SK-MEL-5 (cell line): ENCODE data around the gene TMEM238L. TPM values are rescaled to one million over a fixed set of nuclear protein-coding genes. Genes with fewer than 3 reads are reported as not detected.
"Not testable (repeated sequence)": the region's sequence is repeated elsewhere in the genome, so short reads cannot be mapped to it uniquely, and the experiment has no call there.

Source experiments
- DNase-seq: peaks from one replicate; pipeline ENCODE4 v3.0.0-alpha.2; 2016; ENCODE audit warnings: low read depth, low spot score
- in situ Hi-C: cut with HindIII; loops from 2 replicates; pipeline ENCODE4 v1.10.0; 2016; ENCODE audit warnings: low sequenced_read_pairs, high pct_unique_total_duplicates, low pct_unique_long_range_greater_than_20kb
- polyA plus RNA-seq, 2 experiments: library from polyadenylated mRNA; depleted of rRNA; stranded (reverse); fragments of >200 nt; gene quantifications; 2 replicates each; pipeline ENCODE4 v1.2.3, GENCODE V29; 2015
- total RNA-seq: library from RNA; depleted of rRNA; stranded (reverse); fragments of >200 nt; shearing (Covaris generic); gene quantifications from 2 replicates; pipeline ENCODE4 v1.2.3, GENCODE V29; 2014; rRNA removed

TMEM238L gene
- total RNA-seq, result not detected in 2 replicates
- polyA plus RNA-seq (2015; cell fraction: cytosol; rRNA removed), result not detected in 2 replicates
- not detected in 2 replicates for polyA plus RNA-seq (2015; cell fraction: nucleus; rRNA removed)

GRCh38 chr17:10803830-10804475, at the start of gene TMEM238L:
TSS of gene TMEM238L (minus strand) at chr17:10804099. CDS start at chr17:10803963, 136 bp downstream.
- in situ Hi-C loops, result no loop called here
- no peak for DNase-seq

GRCh38 chr17:10846636-10847035, 42.7 kb upstream of the TMEM238L start:
- in situ Hi-C loops, DNase-seq: not testable (repeated sequence)

GRCh38 chr17:10845388-10845751, 41.5 kb upstream of the TMEM238L start:
- in situ Hi-C loops, result no loop called here
- no peak for DNase-seq

- peak; percentile 81 for DNase-seq
- in situ Hi-C loops, result no loop called here
These were observed 40.9 kb upstream of the TMEM238L start for GRCh38 chr17:10844621-10845387.

- in situ Hi-C loops, result no loop called here
- peak; percentile 14 for DNase-seq
These were observed 39.9 kb upstream of the TMEM238L start for GRCh38 chr17:10843811-10844210.

- no peak for DNase-seq
- in situ Hi-C loops, result no loop called here
These were observed 38.8 kb upstream of the TMEM238L start for GRCh38 chr17:10842658-10843057.

- DNase-seq, result no peak
- in situ Hi-C loops, result no loop called here
These were observed 34.8 kb upstream of the TMEM238L start for GRCh38 chr17:10838682-10839081.

- in situ Hi-C loops, result no loop called here
- no peak for DNase-seq
These were observed 34.0 kb upstream of the TMEM238L start, which contains the start of gene PIRT for GRCh38 chr17:10837921-10838320. TSS of gene PIRT (minus strand) at chr17:10838087. CDS start at chr17:10825645, 12,442 bp downstream.

- in situ Hi-C loops, result no loop called here
- no peak for DNase-seq
These were observed 33.2 kb upstream of the TMEM238L start for GRCh38 chr17:10836966-10837590.

GRCh38 chr17:10836145-10836544, 32.2 kb upstream of the TMEM238L start:
- in situ Hi-C loops, result no loop called here

GRCh38 chr17:10831696-10832095, 27.8 kb upstream of the TMEM238L start:
- in situ Hi-C loops, result no loop called here
- no peak for DNase-seq

More at GRCh38 chr17:10836145-10836544, 32.2 kb upstream of the TMEM238L start:
- no peak for DNase-seq

- in situ Hi-C loops, result no loop called here
- DNase-seq, result no peak
These were observed 24.1 kb upstream of the TMEM238L start for GRCh38 chr17:10827898-10828552.

GRCh38 chr17:10824874-10825273, 21.0 kb upstream of the TMEM238L start:
- no peak for DNase-seq
- in situ Hi-C loops, result no loop called here

GRCh38 chr17:10821770-10822169, 17.9 kb upstream of the TMEM238L start:
- in situ Hi-C loops, result no loop called here
- no peak for DNase-seq

GRCh38 chr17:10821054-10821453, 17.2 kb upstream of the TMEM238L start:
- in situ Hi-C loops, result no loop called here
- DNase-seq, result no peak

GRCh38 chr17:10815319-10815718, 11.4 kb upstream of the TMEM238L start:
- in situ Hi-C loops, result no loop called here
- DNase-seq, result no peak

- no peak for DNase-seq
- in situ Hi-C loops, result no loop called here
These were observed 10.2 kb upstream of the TMEM238L start for GRCh38 chr17:10814075-10814474.

GRCh38 chr17:10812674-10813073, 8.8 kb upstream of the TMEM238L start:
- no peak for DNase-seq
- in situ Hi-C loops, result no loop called here
